ENCODE results near the gene KBTBD13.

DNA sequence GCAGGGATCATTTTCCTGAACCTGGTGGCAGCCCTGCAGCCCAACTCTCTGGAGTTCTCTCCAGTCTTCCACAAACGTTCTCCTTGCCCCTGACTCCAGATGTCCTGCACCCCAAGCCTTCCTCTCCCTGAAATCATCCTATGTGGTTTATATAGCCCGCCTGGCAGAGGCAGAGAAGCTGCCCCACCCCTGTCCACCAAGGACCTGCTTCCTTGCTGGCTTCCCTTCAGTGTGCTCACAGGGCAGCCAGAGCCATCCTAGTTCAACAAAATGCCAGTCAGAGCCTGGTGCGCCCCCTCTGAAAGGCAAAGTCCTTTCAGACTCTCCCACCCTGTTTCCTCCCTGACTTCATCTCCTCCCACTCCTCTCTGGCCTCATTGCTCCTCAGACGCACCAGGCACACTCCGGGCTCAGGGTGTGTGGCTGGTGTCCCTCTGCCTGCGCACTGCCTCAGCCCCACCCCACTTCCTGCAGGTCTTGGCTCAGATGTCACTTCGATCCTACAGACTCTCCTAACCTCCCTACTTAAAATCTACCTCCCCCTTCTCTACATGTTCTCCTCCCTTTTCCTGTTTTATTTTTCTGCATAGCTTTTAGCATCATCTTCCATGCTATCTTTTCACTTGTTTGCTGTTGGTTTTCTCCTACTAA lies 5.9 kb downstream of the KBTBD13 start:
- TF ChIP-seq ZFX (IDR thresholded peaks at IDR 0.05; ENCODE audit: borderline replicate concordance) = no peak
- TF ChIP-seq, protein P1, sequence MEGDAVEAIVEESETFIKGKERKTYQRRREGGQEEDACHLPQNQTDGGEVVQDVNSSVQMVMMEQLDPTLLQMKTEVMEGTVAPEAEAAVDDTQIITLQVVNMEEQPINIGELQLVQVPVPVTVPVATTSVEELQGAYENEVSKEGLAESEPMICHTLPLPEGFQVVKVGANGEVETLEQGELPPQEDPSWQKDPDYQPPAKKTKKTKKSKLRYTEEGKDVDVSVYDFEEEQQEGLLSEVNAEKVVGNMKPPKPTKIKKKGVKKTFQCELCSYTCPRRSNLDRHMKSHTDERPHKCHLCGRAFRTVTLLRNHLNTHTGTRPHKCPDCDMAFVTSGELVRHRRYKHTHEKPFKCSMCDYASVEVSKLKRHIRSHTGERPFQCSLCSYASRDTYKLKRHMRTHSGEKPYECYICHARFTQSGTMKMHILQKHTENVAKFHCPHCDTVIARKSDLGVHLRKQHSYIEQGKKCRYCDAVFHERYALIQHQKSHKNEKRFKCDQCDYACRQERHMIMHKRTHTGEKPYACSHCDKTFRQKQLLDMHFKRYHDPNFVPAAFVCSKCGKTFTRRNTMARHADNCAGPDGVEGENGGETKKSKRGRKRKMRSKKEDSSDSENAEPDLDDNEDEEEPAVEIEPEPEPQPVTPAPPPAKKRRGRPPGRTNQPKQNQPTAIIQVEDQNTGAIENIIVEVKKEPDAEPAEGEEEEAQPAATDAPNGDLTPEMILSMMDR (IDR thresholded peaks at IDR 0.05) = no peak

Measured in 22Rv1 (cell line).